ENCODE measurements around the gene RNF227.

RNF227 gene

GRCh38 chr17:7931709-7932482 lies 15.8 kb upstream of the RNF227 start, which contains the start of the genes CNTROB and TRAPPC1:
TSS of gene CNTROB (plus strand) at chr17:7932206. CDS start at chr17:7933080, 874 bp downstream.
TSS of gene TRAPPC1 (minus strand) at chr17:7931946. CDS start at chr17:7931829, 117 bp downstream.
- in situ Hi-C loops (cut with MboI; ENCODE audit: low pct_unique_long_range_greater_than_20kb, low sequenced_read_pairs), result no loop called here
- peak; percentile 99 for DNase-seq

GRCh38 chr17:7930841-7931631 lies 14.9 kb upstream of the RNF227 start:
- in situ Hi-C loops (cut with MboI; ENCODE audit: low pct_unique_long_range_greater_than_20kb, low sequenced_read_pairs), result no loop called here
- DNase-seq, result no peak

- in situ Hi-C loops (cut with MboI; ENCODE audit: low pct_unique_long_range_greater_than_20kb, low sequenced_read_pairs), result no loop called here
- DNase-seq, result no peak
Observed at GRCh38 chr17:7929158-7930023, 13.3 kb upstream of the RNF227 start, which contains the start of gene KCNAB3. TSS of gene KCNAB3 (minus strand) at chr17:7929856. CDS start at chr17:7929435, 421 bp downstream.

GRCh38 chr17:7927596-7927995 lies 11.5 kb upstream of the RNF227 start:
- no peak for DNase-seq

GRCh38 chr17:7922845-7923628 lies 6.9 kb upstream of the RNF227 start:
- in situ Hi-C loops (cut with MboI; ENCODE audit: low pct_unique_long_range_greater_than_20kb, low sequenced_read_pairs), result no loop called here
- DNase-seq, result no peak

More at GRCh38 chr17:7927596-7927995, 11.5 kb upstream of the RNF227 start:
- in situ Hi-C loops (cut with MboI; ENCODE audit: low pct_unique_long_range_greater_than_20kb, low sequenced_read_pairs), result no loop called here

DNA sequence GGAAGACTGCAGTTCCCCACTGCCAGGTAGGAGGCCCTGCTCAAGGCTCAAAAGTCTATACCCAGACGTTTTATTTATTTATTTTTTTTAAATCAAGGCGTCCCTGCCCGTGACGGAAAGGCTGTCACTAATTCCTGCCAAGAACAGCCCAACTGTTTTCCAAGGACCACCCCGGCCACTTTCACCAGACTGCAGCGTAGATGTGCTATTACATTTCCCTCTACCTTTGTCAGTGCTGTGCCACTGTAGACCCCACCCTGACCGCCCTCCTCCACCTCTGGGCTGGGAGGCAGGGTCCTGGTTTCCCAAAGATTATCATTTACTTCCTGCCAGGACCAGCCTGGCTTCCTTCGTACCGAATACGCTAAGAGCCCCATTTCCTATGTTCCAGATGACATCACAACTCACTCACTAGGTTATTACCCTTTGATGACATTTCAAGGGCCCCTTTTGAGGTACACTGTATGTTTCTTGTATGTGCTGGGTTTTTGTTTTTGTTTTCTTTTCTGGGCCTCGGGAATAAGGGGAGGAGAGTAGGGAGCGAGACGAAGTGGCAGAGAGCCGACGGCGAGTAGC lies 6.3 kb upstream of the RNF227 start:
- no peak for DNase-seq
- in situ Hi-C loops (cut with MboI; ENCODE audit: low pct_unique_long_range_greater_than_20kb, low sequenced_read_pairs), result no loop called here

DNA sequence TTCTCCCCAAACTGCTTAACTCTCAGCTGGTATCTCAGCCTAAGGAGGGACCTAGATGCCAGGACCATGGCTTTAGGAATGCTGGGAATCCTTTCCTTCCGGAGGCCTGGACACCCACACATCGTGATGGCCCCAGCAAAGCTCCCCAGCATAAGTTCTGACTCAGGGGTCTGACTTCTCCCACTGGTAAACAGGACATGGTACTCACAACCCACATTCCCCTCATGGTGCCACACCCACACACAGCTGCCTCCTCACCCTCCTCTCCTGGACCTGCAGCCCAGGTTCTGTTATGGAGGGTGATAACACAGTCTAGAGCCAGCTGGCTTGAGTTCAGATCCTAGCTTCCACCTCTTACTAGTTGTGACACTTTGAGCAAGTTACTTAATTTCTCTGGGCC lies 719 bp upstream of the RNF227 start:
- DNase-seq, result no peak
- in situ Hi-C loops (cut with MboI; ENCODE audit: low pct_unique_long_range_greater_than_20kb, low sequenced_read_pairs), result no loop called here

- in situ Hi-C loops (cut with MboI; ENCODE audit: low pct_unique_long_range_greater_than_20kb, low sequenced_read_pairs), result no loop called here
- DNase-seq, result no peak
Observed at GRCh38 chr17:7916385-7916682, 245 bp upstream of the RNF227 start.

DNA sequence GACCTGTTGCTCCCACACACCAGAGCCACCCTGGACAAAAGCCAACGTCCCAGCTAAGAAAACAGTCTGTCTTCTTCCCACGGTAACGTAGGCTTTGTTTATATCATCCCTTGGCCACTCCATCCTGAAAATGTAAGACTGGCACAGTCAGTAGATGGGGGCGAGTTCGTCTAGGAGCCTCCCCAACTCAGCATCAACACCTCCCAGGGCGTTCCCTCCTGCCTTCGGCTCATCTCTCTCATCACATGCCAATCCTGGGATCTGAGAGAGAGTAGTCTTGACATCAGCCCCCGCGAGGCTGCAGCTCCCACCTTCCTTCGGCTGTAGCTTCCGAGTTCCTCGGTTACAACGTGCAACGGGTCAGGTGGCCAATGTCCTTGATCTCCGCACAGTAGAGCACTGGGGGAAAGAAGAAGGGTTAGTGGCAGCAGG lies 894 bp downstream of the RNF227 start:
- in situ Hi-C loops (cut with MboI; ENCODE audit: low pct_unique_long_range_greater_than_20kb, low sequenced_read_pairs), result no loop called here
- no peak for DNase-seq

DNA sequence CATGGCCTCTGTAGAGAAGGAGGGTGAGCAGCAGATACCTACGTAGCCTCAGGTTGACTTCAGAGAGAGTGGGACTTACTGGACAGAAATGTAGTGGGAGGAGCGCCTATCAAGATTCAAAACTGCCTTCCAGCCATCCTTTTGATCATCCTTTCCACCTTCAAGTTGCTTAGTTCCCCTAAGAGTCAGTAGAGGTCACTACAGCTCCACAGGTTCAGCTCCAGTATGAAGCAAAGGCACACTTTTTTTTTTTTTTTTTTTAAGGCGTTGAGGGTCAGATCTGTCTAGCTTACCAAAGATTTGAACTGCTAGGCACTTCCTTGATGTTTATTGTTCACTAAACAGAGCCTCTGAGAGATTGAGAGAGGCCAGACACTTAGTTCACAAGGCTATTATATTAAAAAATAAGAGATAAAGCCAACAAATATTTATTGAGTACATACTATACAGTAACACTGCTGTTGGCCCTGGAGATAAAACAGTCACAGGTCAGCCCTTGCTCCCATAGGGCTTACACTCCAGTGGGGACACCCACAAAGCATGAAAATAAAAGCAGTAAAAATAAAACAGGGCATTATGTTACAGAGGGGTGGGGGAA lies 3.1 kb downstream of the RNF227 start:
- DNase-seq, result peak; percentile 89
- in situ Hi-C loops (cut with MboI; ENCODE audit: low pct_unique_long_range_greater_than_20kb, low sequenced_read_pairs), result no loop called here

DNA sequence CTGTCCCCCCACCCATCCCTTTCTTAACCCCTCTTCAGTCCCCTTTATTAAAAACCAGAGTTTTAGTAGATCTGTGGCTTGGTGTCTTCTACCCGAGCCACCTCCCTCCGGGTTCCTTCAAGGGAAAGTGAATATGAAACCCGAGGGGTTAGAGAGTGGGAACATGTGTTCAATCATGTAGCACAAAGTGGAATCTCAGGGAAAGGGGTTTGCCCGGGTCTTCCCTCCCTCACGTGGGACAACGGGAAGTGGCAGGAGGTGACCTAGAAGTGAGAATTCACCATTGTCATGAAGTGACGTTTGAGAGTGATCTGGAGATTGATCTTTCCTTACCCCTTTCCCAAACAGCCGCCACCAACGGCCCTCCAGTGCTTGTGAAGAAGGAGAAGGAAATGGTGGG lies 5.0 kb downstream of the RNF227 start:
- in situ Hi-C loops (cut with MboI; ENCODE audit: low pct_unique_long_range_greater_than_20kb, low sequenced_read_pairs), result no loop called here
- no peak for DNase-seq

GRCh38 chr17:7910711-7911110 lies 5.4 kb downstream of the RNF227 start:
- no peak for DNase-seq
- in situ Hi-C loops (cut with MboI; ENCODE audit: low pct_unique_long_range_greater_than_20kb, low sequenced_read_pairs), result no loop called here

DNA sequence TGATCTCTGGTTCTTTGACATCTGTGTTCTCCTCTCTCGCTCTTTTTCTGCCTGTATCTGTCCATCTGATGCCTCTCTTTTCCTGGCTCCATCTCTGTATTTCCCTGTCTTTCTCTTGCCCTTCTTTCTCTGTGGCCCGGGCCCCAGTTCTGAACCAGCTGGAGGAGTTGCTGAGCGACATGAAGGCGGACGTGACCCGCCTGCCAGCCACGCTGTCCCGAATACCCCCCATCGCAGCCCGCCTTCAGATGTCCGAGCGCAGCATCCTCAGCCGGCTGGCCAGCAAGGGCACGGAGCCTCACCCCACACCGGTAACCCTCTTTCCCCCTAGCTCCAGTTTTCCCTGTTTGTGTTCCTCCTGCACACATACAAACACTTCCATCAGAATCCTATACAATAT lies 5.8 kb downstream of the RNF227 start:
- no peak for DNase-seq
- in situ Hi-C loops (cut with MboI; ENCODE audit: low pct_unique_long_range_greater_than_20kb, low sequenced_read_pairs), result no loop called here

GRCh38 chr17:7909089-7909488 lies 7.0 kb downstream of the RNF227 start:
- in situ Hi-C loops (cut with MboI; ENCODE audit: low pct_unique_long_range_greater_than_20kb, low sequenced_read_pairs), result no loop called here
- DNase-seq, result no peak

- in situ Hi-C loops (cut with MboI; ENCODE audit: low pct_unique_long_range_greater_than_20kb, low sequenced_read_pairs), result no loop called here
- DNase-seq, result no peak
Observed at GRCh38 chr17:7903154-7904103, 12.7 kb downstream of the RNF227 start.

GRCh38 chr17:7897773-7898172 lies 18.3 kb downstream of the RNF227 start:
- in situ Hi-C loops (cut with MboI; ENCODE audit: low pct_unique_long_range_greater_than_20kb, low sequenced_read_pairs), result no loop called here
- peak; percentile 73 for DNase-seq

GRCh38 chr17:7897090-7897489 lies 19.0 kb downstream of the RNF227 start:
- in situ Hi-C loops (cut with MboI; ENCODE audit: low pct_unique_long_range_greater_than_20kb, low sequenced_read_pairs), result no loop called here
- no peak for DNase-seq

All from KBM-7 (cell line).